ENCODE data around the gene LRP11. TPM values are rescaled to one million over a fixed set of nuclear protein-coding genes. Genes with fewer than 3 reads are reported as not detected.

The LRP11 gene
- total and polyA plus RNA-seq, 2 of the 13 experiments (the other 11 are each of a cell fraction or from before 2014, with no cell fraction given) = 32.4 to 48.9 TPM

GRCh38 chr6:149887343-149887742 is 23.2 kb upstream of the LRP11 start:
- POLR2A ChIA-PET = no interaction called here
- H4K20me1 ChIP-seq (ENCODE audit: insufficient read depth, low read length) = no peaks in the 10 kb centered on the region
- 11% methylated on average over 3 of the region's 3 CpGs for WGBS (ENCODE audit: low lambda C conversion rate)
- no peak for ATAC-seq
- H3K27me3 ChIP-seq (ENCODE audit: control insufficient read depth in 1 of 2, insufficient read depth in 2 of 2, low read length in 2 of 2) = peaks cover 3 to 50% of the 10 kb centered on the region in 2 experiments; a peak in 4 of 5 replicates
- in situ Hi-C loops (cut with HindIII; ENCODE audit: extremely low pct_ligation_motif_present, low pct_unique_long_range_greater_than_20kb) (no loop called here), intact Hi-C loops (cut with micrococcal nuclease; ENCODE audit: unreplicated experiment) (no loop called here)
- CTCF ChIA-PET (ENCODE audit: low intra/inter-chr PET ratio, low total read pairs) = no interaction called here
- DNase-seq (ENCODE audit: low spot score) = no peak
- no peak overlapping the region for H3K9ac ChIP-seq (ENCODE audit: insufficient read depth, low read depth, low read length)
- H3K79me2 ChIP-seq (ENCODE audit: insufficient read depth, low read length) = no peaks in the 10 kb centered on the region
- H3K27ac ChIP-seq (ENCODE audit: extremely low read length, insufficient read depth, low read length) = no peak overlapping the region
- FAIRE-seq = no peak
- H3K9me3 ChIP-seq (ENCODE audit: low read length) = no peaks in the 10 kb centered on the region
- no peak overlapping the region for H2AFZ ChIP-seq (ENCODE audit: low read length)
- TF ChIP-seq ARHGAP35 (CRISPR knock-in tag; IDR thresholded peaks at IDR 0.05; ENCODE audit: borderline replicate concordance) (no peak), PBX3 (CRISPR knock-in tag; IDR thresholded peaks at IDR 0.05; ENCODE audit: borderline replicate concordance) (no peak), ZBTB14 (CRISPR knock-in tag; IDR thresholded peaks at IDR 0.05) (no peak), HMG20B (CRISPR knock-in tag; conservative IDR thresholded peaks at IDR 0.05) (no peak), MXD4 (CRISPR knock-in tag; IDR thresholded peaks at IDR 0.05) (no peak), REPIN1 (CRISPR knock-in tag; IDR thresholded peaks at IDR 0.05; ENCODE audit: borderline replicate concordance, low read depth) (no peak), IRF2 (CRISPR knock-in tag; IDR thresholded peaks at IDR 0.05) (no peak), ZNF784 (CRISPR knock-in tag; IDR thresholded peaks at IDR 0.05; ENCODE audit: borderline replicate concordance) (no peak), SRY (CRISPR knock-in tag; IDR thresholded peaks at IDR 0.05) (no peak), ZNF839 (CRISPR knock-in tag; IDR thresholded peaks at IDR 0.05; ENCODE audit: borderline replicate concordance) (no peak), SMAD1 (CRISPR knock-in tag; IDR thresholded peaks at IDR 0.05; ENCODE audit: borderline replicate concordance, low read depth) (no peak), ZNF292 (CRISPR knock-in tag; IDR thresholded peaks at IDR 0.05; ENCODE audit: borderline replicate concordance, low read depth) (no peak), BRF2 (CRISPR knock-in tag; IDR thresholded peaks at IDR 0.05) (no peak)
- H3K4me2 ChIP-seq (ENCODE audit: low read depth, low read length) = no peak overlapping the region
- H3K36me3 ChIP-seq (replicated peaks in 1 of 2; ENCODE audit: control insufficient read depth in 1 of 2, insufficient read depth in 2 of 2, low read length in 2 of 2) = no peaks in the 10 kb centered on the region
- BruUV-seq (replicated peaks) = no TSS peak
- H3K4me3 ChIP-seq (replicated peaks in 1 of 3; ENCODE audit: insufficient read depth in 1 of 3, low read depth in 2 of 3, low read length in 3 of 3) = no peak overlapping the region
- H3K4me1 ChIP-seq (ENCODE audit: insufficient read depth, low read length) = peaks cover 7% of the 10 kb centered on the region; the same call in 1 of the 2 replicates
